HG02981 (cell line): ENCODE measurements around the gene ARMC12.
A peak's percentile ranks its signal among the peaks of the same experiment; 100 is the strongest.
"Not testable (repeated sequence)": the region's sequence is repeated elsewhere in the genome, so short reads cannot be mapped to it uniquely, and the experiment has no call there.

ENCODE experiments used
- ATAC-seq: cut with Tn5 transposase; IDR thresholded peaks from one replicate; pipeline ENCODE4 v1.9.1; 2021; ENCODE audit warnings: mild to moderate bottlenecking, moderate library complexity; ENCODE audit not compliant: unreplicated experiment

Gene ARMC12

DNA sequence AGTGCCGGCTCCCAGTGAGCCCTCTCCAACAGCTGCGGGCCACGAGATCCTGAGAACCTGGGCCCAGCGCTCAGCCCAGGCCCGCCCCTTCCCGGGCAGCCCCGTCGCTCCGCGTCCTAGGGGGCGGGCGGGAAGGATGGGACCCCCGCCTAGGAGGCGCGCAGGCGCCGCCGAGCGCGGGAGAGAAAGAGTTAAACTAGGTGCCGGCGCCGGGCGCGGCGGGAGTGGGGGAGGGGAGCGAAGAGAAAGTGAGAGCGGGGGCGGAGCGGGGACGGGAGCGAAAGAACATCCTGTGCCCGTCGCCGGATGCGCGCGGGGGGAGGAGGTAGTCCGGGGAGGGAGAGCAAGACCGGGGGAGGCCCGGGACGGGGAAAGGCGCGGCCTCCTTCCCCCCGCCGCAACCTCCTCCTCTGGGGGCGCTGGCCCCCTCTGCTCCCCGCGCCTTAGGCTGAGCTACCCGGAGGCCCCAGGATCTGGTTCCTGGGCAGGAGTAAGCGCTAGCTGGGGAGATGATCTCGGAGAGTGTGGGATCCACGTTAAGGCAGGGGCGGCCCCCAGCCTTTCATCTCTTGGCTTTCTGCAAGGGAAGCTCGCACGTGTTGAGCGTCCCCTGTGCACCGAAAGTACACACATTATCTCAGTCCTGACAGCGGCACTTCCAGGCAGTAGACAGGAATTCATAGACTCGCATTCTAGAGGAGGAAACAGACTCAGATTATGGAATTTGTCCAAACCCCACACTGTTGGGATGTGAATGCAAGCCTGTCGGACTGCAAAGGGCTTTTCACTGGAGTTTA lies 4.9 kb upstream of the ARMC12 start:
- peak; percentile 37 for ATAC-seq

DNA sequence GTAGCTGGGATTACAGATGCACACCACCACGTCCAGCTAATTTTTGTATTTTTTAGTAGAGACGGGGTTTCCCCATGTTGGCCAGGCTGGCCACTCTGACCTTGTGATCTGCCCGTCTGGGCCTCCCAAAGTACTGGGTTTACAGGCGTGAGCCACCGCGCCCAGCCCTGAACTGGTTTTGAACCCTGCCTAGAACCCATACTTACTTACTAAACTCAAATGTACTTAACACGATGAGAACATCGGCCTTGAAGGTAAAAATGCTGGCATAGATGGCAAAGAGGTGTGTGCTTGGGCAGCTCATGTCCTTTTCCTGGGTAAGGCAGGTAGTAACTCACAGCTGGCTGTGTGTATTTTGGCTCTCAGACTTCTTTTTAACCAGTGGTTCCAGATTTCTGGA lies 3.2 kb upstream of the ARMC12 start:
- ATAC-seq: no peak

DNA sequence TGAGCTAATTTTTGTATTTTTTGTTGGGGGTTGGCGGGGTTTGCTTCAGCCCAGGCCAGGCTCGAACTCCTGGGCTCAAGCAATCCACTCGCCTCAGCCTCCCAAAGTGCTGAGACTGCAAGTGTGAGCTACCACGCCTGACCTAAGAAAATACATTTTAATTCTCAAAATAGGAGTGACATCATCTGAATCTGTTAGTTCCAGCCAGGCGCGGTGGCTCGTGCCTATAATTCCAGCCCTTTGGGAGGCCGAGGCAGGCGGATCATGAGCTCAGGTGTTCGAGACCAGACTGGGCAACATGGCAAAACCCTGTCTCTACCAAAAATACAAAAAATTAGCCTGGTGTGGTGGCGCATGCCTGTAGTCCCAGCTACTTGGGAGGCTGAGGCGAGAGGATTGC lies 2.5 kb upstream of the ARMC12 start:
- ATAC-seq: not testable (repeated sequence)

DNA sequence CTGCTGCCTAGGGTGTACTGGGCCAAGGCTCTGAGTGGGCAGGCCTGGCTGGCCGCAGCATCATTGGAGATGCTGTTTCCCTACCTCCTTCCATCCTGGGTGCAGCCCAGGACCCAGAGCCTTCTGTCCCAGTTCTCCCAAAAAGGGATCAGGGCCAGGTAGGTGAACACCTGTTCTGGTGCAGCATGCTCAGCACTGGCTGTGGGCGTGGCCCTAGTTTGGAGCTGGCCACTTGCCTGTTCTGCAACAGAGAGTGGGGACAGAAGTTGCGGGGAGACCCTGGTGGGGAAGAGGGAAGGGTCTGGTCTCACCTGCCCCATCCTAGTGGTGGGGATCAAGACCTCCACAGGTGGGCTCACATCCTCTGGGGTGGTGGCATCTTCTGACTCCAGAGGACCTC lies 1.4 kb upstream of the ARMC12 start:
- no peak for ATAC-seq

DNA sequence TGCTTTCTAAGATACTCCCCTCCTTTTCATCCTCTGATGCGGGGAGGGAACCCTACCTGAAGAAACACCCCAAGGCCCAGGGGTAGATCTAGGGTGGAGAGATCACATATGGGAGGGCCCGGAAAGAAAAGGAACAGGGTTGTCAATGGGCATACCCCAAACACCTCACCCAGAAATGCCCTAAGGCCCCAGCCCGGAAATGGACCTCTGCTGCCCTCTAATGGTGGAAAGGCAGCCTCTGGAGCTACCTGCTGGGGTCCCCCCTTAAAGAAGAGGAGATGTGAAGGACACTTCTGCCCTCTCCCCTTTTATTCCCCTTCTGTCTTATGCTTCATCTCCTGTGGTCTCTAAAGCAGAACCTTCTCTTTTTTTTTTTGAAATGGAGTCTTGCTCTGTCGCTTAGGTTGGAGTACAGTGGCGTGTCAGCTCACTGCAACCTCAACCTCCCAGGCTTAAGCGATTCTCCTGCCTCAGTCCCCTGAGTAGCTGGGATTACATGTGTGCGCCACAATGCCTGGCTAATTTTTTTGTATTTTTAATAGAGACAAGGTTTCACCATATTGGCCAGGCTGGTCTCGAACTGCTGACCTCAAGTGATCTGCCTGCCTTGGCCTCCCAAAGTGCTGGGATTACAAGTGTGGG lies 458 bp upstream of the ARMC12 start:
- ATAC-seq: no peak

DNA sequence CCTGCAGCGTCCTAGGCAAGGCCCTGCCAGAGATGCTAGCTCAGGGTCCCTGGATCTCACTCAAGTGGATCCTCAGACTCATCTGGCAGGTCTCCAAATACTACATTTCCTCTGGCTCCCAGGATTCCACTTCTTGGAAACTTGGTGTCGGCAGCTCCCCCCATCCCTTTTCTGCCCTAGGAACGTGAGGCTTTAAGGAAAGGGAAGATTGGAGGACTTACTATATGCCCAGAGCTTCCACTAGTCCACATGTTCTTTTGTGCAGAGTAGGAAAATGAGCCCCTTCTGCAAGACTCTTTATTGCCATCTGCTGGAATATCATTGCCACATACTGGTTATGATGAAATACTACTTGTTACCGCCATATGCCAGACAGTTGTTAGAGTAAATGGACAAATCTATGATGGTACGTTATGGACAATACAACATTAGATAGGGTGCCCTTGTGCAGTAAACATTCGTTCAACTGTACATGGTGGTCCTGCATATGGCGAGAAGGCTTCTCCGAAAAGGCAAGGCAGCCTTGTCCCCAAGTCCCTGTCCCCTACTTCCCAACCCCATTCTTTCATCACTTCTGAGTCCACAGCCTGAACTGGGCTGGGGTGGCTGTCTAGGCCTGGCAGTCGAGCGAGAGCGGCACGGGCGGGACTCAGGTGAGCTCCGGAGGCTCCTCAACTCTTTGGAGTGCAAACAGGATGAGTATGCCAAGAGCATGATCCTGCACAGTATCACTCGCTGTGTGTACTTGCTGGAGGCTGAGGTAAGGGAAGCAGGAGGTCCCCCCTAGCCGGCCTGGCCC lies 780 bp downstream of the ARMC12 start:
- no peak for ATAC-seq

DNA sequence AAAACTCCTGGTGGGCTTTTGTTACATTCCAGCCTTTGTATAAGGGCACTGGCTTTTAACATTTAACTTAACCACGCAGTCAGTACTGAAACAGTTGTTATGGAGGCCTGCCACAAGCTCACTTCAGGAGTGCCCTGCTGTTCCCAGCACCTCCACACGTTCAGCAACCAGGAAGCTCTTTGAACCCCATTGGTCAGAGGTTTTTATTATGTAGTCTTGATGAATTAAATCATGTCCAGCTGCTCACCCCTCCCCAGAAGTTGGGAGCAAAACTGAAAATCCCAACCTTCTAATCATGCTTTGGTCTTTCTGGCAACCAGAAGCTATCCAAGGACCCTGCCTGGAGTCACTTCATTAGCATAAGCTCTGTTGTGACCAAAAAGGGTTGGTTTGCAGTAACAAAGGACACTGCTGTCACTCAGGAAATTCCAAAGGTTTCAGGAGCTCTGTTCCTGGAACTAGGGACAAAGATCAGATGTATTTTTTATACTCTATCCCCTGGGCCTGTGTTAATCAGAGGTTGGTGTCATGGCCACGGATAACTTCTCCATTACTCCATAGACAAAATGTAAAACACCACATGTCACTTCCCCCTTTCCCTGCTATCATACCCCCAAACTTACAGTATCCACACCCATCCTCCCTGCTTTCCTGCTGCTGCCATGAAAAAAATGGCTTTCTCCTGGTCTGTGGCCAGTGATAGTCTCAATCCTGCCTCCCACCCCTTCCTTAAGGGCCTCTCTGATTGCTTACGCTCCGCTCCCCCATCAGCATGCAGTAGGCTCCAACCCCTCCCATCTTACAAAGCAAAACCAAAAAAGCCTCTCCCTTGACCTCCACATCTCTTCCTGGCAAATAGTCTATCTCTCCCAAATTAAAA lies 3.1 kb downstream of the ARMC12 start:
- no peak for ATAC-seq

DNA sequence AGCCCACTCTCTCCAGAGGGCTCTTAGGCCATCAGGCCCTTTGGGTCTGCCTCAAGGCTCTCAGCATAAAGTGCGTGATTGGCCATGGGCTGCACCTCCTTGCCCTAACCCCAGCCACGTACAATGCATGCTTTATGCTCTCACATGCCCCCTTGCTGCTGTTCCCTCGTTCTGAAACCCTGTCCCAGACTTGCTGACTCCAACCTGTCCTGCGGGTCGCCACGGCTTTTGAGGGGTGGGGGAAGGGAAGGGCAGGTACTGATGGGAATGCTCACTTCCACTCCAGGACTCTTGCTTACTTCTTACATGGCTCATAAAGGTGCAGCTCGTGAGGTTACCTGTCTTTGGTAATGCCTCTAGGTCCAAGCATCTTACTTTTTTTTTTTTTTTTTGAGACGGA lies 6.0 kb downstream of the ARMC12 start:
- no peak for ATAC-seq

DNA sequence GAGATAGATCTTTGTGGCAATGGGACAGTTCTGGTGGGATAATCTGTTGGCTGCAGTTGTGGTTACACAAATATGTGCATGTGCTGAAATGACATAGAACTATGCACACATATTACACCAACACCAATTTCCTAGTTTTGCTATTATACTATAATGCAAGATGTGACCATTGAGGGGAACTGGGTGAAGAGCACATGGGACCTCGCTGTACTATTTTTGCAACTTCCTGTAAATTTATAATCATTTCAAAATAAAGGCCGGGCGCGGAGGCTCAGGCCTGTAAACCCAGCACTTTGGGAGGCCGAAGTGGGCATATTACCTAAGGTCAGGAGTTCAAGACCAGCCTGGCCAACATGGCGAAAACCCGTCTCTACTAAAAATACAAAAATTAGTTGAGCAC lies 8.7 kb downstream of the ARMC12 start:
- ATAC-seq: no peak

DNA sequence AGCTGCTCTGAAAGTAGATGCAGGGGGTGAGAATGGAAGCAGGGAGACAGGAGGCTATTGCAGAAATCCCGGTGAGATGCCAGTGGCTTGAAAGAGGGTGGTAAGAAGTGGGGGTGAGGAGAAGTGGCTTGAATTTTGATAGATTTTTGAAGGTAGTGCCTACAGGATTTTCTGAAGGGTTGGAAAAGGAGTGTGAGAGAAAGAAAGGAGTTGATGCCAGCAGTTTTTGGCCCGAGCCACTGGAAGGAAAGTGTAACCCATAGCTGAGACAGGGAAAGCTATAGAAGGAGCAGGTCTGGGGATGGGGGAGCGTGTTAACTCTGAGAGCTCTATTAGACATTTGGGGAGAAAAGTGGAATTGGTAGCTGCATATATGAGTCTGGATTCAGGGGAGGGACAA lies 9.7 kb downstream of the ARMC12 start:
- ATAC-seq: no peak

DNA sequence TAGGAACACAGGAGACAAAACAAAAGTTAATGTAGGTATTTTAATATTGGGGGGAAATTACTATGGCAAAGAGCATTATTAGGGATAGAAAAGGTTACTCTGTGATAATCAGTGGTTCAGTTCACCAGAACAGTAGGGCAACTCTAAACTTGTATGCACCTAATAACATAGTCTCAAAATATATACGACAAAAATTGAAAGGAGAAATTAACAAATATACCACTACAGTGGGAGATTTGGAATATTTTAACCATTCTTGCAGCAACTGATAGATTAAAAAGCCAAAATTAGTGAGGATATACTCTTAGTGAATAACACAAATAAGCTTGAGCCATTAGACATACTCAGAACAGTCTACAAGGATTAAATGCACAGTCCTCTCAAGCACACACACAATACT lies 11.0 kb downstream of the ARMC12 start:
- ATAC-seq: no peak

DNA sequence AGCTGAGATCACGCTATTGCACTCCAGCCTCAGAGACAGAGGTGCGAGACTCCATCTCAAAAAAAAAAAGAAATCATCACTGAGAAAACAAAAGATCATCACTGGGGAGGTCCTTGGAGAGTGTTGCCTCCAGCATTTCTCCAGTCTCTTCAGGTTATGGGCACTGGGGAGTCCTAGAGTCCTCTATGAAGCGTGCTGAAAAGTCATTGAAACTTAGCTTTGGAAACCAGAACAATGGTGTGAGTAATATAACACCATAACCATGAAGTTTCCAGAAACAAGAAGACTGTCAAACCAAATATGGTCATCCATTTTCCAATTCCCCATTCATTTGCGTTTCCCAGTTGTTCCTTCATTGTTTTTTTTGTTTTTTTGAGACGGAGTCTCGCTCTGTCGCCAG lies 13.7 kb downstream of the ARMC12 start:
- ATAC-seq: no peak

DNA sequence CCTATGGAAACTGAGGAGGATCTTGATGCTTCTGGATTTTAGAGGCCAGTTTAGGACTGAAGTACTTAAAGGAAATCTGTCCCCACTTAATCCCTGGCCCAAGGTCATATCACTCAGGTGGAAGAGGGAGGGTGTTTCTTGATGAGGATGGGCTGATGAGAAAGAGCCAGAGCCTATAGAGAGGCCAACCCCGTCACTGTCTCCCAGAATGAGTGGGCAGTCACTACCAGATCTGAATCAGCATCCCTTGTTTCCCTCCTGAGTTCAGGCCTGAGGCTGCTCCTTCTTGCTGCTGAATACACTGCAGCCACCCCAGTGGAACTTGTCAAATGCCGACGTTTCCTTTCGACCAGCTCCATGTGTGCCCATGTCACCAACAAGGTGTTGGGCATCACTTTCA lies 14.8 kb downstream of the ARMC12 start:
- no peak for ATAC-seq

DNA sequence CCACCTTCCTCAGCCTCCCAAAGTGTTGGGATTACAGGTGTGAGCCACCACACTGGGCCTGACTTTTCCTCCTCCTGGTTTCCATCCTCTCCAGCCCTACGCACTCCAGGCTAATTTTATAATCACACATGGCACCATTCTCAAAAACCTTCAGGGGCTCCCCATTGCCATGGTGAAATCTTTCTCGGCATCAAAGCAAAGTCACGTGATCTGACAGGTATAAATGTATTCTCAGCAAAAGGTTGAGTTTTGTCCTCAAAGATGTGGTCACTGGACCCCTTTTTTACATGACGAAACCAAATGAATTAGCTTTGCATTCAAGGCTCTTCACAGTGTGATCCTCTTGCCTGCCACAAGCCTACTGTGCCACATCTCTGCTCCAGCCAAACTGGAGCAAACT lies 15.5 kb downstream of the ARMC12 start:
- no peak for ATAC-seq

DNA sequence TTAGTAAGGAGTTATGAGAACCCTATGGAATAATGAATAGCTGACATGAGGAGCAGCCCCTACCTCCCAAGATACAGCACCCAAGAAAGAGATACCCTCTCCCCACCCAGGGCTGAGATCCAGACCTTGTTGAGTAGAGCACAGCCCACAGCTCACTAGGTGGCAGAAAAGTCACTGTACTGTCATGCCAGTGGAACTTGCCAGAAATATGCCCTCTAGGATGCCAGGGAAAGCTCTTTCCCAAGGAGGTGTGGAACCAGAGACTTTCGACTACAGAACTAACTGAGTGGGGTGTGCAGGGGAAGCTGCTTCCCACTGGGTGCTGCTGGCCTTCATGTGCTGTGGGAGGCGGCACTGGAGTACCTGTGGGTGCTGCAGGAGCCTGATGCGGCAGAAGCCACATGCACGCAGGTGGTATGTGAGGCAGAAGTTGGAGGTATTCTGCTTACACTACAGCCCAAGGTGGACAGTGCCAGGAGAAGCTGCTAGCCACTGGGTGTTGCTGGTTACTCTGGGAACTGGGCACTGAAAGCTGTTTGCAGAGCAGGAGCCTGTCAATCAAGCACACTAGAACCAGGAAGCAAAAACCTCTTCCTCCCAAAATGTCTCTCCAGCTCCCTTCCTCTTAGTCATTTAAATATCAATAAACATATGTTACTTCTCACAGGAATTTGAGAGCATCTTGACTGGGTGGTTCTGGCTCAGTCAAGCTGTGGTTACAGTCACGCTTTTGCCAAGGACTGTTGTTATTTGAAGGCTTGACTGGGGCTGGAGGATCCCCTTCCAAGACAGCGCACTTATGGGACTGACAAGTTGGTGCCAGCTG lies 17.8 kb downstream of the ARMC12 start:
- ATAC-seq: no peak

DNA sequence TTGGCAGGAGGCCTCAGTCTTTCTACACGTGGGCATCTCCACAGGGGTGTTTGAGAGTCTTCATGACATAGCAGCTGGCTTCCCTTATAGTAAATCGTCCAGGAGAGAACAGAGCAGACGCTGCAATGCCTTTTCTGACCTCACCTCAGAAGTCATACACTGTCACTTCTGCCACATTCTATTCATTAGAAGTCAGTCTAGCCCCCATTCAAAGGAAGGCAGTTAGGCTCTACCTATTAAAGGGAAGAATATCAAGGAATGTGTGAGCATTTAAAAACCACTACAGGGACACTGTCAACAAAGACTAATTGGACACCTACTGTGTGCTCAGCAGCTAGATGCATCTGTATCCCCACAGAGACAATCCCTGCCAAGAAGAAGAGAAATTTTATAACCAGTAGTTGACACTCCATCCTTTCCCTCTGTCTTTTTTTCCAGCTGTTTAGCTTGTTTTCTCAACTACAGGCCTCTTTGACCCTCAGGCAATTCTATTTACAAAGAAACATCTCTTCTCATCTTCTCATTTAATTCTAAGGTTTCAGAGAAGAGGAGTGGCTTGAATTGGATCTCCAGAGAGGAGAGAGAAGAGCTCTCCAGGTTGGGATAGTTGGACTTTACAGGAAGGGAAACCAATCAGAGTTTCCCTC lies 18.6 kb downstream of the ARMC12 start:
- ATAC-seq: no peak

DNA sequence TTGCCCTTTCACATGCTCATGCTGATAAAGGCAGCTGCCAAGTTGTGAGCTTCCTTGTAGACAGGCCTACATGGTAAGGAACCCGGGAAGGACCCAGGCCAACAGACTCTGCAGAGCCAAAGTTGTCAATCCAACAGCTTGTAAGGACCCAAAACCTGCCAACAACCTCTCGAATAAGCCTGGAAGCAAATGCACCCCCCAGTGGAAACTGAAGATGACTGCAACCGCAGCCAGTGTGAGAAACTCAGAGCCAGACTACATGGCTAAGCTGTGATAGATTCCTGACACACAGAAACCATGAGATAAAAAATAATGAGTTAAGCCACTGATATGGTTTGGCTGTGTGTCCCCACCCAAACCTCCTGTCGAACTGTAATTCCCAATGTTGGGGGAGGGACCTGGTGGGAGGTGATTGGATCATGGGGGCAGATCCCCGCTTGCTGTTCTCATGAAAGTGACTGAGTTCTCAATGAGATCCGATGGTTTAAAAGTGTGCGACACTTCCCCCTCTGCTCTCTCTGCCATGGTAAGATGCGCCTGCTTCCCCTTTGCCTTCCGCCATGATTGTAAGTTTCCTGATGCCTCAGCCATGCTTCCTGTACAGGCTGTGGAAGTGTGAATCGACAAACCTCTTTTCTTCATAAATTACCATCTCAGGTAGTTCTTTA lies 20.8 kb downstream of the ARMC12 start:
- ATAC-seq: no peak

DNA sequence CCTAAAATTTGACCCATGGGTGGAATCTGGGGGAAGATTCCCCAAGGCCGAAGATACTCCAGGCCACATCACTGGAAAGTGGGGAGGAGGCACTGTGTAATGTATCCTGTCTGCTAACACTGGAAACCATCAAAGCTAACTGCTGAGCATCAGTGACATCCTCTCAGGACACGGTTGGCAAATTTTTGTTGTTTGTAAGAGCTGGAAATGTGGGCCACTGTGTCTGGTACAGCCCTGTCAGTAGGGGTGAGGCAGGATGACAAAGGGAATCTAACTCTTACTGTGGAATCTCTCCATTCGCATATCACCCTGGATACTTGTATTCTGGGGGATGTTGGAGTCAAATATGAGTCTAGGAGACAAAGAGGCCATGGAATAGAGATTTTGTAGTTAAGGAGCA lies 22.6 kb downstream of the ARMC12 start:
- no peak for ATAC-seq

DNA sequence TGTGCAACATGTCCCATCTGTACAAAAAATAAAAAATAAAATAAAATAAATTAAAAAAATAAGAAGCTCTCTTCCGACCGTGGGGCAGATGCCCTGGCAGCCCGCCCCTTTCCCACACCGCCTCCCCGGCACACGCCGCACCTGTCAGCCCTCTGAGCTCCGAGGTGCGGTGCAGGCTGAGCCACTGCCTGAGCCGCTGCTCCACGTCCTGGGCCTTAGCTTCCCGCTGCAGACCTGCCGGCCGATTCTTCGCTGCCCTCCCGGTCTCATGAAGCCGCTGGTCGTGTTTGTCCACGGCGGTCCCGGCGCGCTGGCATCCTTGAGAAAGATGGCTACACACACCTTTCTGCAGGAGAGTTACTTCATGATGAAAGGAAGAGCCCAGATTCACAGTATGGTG lies 28.9 kb downstream of the ARMC12 start:
- no peak for ATAC-seq
